A549 (cell line): ENCODE measurements around the gene SLC5A10.
"Not testable (repeated sequence)": the region's sequence is repeated elsewhere in the genome, so short reads cannot be mapped to it uniquely, and the experiment has no call there.

Experiments used
- CBX2 ChIP-seq: fragments of 200-600 bp; sonication (generic); IDR thresholded peaks from 2 replicates; pipeline ENCODE4 v1.6.1; 2016; ENCODE audit warnings: low read depth, mild to moderate bottlenecking, borderline replicate concordance
- CEBPB ChIP-seq, 2 experiments: fragments of >200 bp in 1 of 2; sonication (Bioruptor Twin) in 1 of 2; formaldehyde crosslinking in 1 of 2; IDR thresholded peaks; 2 replicates each; pipeline ENCODE4 v1.6.1; 2012 to 2016
- MAFK ChIP-seq: fragments of 450-650 bp; IDR thresholded peaks from 2 replicates; pipeline ENCODE4 v1.6.1; 2014; ENCODE audit not compliant: partially characterized antibody
- POLR2A ChIP-seq: IDR thresholded peaks from 2 replicates; pipeline ENCODE4 v1.6.1; 2012; ENCODE audit warnings: mild to moderate bottlenecking, low read length
- RFX5 ChIP-seq: fragments of 450-650 bp; IDR thresholded peaks from 2 replicates; pipeline ENCODE4 v1.7.1; 2014; ENCODE audit warnings: antibody characterized with exemption, mild to moderate bottlenecking, moderate library complexity
- TF ChIP-seq, protein P1 (sequence below): fragments of >200 bp; sonication (Bioruptor Twin); formaldehyde crosslinking; IDR thresholded peaks from 3 replicates; pipeline ENCODE4 v1.5.1; 2016
- TF ChIP-seq, protein P2 (sequence below): fragments of 200-600 bp; sonication (generic); IDR thresholded peaks from 2 replicates; pipeline ENCODE4 v1.6.1; 2016; ENCODE audit warnings: antibody characterized with exemption, mild to moderate bottlenecking, moderate library complexity
- TF ChIP-seq, protein P3 (sequence below): fragments of 250-450 bp; sonication (Bioruptor Pico); IDR thresholded peaks from 2 replicates; pipeline ENCODE4 v1.5.0; 2021; ENCODE audit warnings: mild to moderate bottlenecking, moderate library complexity, borderline replicate concordance
- TF ChIP-seq, protein P4 (sequence below): IDR thresholded peaks from 2 replicates; pipeline ENCODE4 v1.6.1; 2012
- TF ChIP-seq, protein P5 (sequence below): fragments of >200 bp; sonication (Bioruptor Twin); formaldehyde crosslinking; IDR thresholded peaks from 3 replicates; pipeline ENCODE4 v1.6.1; 2016

DNA sequence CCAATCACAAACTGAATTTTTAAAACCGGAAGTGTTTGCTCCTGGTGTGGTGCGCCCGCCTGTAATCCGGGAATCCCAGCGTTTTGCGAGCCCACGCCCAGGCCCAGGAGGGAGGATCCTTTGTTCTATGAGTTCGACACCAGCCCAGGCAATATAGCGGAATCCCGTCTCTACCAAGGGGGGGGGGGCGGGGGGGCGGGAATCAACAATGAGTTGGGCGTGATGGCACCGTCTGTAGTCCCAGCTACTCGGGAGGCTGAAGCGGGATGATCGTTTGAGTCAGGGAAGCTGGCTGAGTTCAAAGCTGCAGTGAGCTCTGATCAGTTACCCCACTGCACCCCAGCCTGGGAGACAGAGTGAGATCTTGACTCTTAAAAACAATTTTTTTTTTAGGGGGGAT, 112.4 kb downstream of the SLC5A10 start:
- TF ChIP-seq, protein P1, sequence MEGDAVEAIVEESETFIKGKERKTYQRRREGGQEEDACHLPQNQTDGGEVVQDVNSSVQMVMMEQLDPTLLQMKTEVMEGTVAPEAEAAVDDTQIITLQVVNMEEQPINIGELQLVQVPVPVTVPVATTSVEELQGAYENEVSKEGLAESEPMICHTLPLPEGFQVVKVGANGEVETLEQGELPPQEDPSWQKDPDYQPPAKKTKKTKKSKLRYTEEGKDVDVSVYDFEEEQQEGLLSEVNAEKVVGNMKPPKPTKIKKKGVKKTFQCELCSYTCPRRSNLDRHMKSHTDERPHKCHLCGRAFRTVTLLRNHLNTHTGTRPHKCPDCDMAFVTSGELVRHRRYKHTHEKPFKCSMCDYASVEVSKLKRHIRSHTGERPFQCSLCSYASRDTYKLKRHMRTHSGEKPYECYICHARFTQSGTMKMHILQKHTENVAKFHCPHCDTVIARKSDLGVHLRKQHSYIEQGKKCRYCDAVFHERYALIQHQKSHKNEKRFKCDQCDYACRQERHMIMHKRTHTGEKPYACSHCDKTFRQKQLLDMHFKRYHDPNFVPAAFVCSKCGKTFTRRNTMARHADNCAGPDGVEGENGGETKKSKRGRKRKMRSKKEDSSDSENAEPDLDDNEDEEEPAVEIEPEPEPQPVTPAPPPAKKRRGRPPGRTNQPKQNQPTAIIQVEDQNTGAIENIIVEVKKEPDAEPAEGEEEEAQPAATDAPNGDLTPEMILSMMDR = not testable (repeated sequence)
- TF ChIP-seq, protein P2, sequence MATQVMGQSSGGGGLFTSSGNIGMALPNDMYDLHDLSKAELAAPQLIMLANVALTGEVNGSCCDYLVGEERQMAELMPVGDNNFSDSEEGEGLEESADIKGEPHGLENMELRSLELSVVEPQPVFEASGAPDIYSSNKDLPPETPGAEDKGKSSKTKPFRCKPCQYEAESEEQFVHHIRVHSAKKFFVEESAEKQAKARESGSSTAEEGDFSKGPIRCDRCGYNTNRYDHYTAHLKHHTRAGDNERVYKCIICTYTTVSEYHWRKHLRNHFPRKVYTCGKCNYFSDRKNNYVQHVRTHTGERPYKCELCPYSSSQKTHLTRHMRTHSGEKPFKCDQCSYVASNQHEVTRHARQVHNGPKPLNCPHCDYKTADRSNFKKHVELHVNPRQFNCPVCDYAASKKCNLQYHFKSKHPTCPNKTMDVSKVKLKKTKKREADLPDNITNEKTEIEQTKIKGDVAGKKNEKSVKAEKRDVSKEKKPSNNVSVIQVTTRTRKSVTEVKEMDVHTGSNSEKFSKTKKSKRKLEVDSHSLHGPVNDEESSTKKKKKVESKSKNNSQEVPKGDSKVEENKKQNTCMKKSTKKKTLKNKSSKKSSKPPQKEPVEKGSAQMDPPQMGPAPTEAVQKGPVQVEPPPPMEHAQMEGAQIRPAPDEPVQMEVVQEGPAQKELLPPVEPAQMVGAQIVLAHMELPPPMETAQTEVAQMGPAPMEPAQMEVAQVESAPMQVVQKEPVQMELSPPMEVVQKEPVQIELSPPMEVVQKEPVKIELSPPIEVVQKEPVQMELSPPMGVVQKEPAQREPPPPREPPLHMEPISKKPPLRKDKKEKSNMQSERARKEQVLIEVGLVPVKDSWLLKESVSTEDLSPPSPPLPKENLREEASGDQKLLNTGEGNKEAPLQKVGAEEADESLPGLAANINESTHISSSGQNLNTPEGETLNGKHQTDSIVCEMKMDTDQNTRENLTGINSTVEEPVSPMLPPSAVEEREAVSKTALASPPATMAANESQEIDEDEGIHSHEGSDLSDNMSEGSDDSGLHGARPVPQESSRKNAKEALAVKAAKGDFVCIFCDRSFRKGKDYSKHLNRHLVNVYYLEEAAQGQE = not testable (repeated sequence)
- not testable (repeated sequence) for TF ChIP-seq CEBPB (IDR thresholded peaks at IDR 0.05); POLR2A; CBX2; RFX5; MAFK
- TF ChIP-seq, protein P3, sequence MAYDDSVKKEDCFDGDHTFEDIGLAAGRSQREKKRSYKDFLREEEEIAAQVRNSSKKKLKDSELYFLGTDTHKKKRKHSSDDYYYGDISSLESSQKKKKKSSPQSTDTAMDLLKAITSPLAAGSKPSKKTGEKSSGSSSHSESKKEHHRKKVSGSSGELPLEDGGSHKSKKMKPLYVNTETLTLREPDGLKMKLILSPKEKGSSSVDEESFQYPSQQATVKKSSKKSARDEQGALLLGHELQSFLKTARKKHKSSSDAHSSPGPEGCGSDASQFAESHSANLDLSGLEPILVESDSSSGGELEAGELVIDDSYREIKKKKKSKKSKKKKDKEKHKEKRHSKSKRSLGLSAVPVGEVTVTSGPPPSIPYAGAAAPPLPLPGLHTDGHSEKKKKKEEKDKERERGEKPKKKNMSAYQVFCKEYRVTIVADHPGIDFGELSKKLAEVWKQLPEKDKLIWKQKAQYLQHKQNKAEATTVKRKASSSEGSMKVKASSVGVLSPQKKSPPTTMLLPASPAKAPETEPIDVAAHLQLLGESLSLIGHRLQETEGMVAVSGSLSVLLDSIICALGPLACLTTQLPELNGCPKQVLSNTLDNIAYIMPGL = not testable (repeated sequence)
- TF ChIP-seq, protein P4, sequence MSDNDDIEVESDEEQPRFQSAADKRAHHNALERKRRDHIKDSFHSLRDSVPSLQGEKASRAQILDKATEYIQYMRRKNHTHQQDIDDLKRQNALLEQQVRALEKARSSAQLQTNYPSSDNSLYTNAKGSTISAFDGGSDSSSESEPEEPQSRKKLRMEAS = not testable (repeated sequence)
- TF ChIP-seq, protein P5, sequence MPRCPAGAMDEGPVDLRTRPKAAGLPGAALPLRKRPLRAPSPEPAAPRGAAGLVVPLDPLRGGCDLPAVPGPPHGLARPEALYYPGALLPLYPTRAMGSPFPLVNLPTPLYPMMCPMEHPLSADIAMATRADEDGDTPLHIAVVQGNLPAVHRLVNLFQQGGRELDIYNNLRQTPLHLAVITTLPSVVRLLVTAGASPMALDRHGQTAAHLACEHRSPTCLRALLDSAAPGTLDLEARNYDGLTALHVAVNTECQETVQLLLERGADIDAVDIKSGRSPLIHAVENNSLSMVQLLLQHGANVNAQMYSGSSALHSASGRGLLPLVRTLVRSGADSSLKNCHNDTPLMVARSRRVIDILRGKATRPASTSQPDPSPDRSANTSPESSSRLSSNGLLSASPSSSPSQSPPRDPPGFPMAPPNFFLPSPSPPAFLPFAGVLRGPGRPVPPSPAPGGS = not testable (repeated sequence)
